ENCODE results near the gene CNIH3.
A peak's percentile ranks its signal among the peaks of the same experiment; 100 is the strongest.

The CNIH3 gene

DNA sequence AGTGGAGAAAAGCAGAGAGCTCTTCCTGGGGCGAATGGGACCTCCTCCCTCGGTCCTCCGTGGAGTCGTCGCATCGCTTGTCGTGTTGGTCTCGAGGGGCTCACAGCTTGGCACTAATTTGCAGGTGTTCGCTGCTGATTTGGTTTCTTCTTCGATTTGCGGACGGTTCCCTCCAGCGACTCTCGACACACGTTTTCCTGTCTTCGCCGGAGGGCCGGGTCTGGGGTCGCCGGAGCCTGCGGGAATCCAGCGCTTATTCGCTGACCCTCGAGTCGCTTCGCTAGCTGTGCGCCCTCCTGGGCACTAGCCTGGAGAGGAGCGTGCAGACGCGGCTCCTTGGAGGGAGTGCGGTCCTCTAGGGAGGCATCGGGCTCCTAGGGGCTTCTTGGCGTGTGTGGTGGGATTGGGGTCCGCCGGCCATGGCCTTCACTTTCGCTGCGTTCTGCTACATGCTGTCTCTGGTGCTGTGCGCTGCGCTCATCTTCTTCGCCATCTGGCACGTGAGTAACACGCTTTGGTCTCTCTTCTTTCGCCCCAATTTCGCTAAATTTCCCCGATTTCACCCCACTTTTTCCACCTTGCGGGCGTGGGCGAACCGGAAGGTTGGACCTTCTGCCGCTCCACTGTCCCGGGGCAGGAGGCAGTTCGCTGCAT, 766 bp downstream of the CNIH3 start:
- DNase-seq = no peak

DNA sequence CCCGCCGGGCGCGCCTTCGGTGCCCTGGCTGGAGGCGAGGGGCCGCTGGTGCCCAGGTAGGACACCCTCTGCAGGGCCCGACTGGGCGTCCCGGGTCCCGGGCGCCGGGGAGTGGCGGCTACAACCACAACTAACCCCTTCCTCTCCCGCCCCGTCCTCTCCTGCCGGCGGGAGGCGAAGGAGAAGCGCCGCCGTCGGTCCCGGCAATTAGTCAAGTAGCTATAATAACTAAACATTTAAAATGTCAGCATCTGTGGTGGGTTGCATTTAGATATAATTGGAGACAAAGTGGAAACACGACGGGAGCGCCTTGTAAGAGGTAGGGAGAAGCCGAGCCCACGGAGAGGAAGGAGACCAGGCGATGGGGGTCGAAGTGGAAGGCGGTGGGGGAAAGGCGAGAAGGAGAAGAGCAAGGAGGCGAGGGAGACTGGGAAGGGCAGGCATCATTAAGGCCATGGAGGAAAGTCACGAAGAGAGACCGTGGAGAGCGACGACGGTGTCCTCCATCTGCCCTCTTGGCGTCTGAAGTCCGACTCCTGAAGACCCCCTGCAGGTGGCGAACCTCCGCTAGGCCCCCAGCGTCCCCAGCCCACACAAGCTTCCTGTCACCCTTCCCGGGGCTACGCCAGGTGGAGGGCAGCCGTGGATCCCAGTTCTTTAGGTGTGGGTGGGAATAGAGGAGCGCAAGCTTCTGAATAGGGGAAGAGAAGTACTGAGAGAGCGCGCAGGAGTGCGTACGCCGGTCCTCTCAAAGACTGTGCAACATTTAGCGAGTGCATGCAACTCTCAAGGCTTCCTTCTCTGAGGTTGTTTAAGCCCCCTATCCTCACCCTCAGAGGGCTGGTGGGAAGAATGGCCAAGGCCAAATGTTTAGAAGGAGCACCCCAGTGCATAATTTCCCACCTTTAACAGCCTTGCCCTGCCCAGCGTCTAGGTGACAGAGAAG, 1.6 kb downstream of the CNIH3 start:
- DNase-seq = no peak

DNA sequence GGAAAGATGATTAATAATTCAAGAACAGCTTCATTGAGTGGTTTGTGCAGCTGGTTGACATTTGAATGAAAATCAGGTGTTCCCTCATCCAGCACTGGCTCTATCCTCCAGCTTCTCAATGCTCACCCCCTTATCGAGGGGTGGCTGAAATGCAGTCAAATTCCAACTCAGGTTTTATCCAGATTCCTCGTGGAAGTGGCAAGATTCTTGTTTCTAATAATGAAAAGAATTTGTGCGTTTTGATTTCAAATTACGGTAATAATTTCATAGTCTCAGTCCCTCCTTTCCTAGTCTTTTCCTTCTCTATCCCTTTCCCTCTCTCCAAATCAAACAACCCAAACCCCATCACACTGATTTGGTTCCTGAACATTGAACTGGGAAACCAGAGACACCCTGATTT, 3.1 kb downstream of the CNIH3 start:
- no peak for DNase-seq

DNA sequence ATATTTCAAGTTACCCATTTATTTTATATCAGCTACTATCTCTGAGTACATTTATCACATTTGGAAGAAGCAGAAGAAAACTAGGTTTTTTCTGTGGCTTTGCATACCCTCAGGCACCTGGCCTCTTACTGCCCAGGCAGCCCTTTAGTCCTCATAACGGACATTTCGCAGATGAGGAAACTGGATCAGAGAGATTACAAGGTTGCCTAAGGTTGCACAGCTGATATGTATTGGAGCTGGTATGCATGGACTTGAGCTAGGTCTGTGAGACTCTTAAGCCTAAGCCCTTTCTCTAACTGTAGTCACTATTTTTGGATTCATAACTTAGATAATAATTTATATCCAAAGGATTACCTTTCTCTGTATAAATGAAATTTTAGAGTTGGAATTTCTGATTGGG, 4.0 kb downstream of the CNIH3 start:
- DNase-seq = no peak

DNA sequence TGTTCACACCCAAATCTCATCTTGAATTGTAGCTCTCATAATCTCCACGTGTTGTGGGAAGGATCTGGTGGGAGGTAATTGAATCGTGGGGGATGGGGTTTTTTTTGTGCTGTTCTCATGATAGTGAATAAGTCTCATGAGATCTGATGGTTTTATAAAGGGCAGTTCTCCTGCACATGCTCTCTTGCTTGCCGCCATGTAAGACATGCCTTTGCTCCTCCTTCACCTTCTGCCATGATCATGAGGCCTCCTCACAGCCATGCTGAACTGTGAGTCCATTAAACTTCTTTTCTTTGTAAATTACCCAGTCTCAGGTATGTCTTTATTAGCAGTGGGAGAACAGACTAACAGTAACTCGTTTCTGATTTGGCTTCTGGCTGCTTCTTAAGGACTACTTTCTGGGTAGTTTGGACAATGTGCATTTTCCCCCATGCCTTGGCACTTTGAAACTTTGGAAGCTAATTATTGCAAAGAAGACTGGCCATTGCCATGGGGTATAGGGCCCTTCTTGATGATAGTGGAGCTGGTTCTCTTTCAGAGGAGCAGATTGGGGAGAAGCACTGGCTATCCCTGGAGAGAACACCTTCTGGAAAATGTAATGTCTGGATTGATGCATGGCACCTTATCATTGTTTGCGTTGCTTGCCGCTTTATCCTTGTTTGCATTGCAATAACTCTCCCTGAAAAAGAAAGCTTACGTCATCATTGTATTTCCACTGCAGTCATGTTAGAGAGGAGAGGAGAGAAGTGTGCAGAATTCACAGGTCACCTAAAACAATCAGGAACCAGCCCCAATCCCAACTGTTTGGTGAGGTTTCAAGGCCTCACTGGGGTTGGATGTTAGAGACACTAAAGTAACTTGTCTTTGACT, 5.9 kb downstream of the CNIH3 start:
- no peak for DNase-seq

DNA sequence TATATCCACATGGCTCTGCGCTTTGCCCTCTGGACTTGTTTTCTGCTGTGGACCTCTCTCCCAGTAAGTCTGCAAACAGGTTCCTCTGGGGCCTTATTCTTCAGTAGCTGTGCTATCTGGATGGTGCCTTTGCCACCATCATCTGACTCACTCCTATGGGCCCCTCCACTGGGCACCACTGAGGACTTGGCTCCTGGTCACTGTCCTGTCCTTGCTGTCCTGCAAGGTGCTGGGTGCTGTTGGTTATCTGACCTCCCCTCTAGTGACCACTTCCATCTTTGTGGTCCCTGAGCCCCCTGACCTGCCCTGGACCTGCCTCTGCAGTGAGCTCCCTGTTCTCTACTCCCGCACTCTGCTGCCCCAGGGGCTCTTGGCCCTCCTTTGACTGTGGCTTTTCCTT, 6.7 kb downstream of the CNIH3 start:
- DNase-seq = no peak

DNA sequence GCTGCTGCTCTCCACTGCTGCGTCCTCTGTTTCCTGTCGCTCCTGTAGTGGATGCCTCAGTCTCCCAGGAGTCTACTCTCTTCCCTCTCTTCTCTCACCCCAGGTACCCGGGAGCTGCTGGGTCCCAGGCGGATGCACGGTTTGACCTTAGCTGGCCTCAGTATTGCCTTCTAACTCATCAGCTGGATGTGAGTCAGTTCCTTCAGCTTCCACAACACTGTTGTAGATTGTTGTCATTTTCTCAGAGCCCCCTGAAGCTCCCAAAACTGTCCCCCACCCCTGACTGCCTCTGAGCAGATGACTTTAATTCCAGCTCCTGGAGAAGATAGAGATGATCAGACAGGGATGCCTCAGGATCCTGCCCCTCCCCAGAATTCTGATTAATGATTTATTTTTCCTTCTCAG, 7.2 kb downstream of the CNIH3 start:
- DNase-seq = no peak

DNA sequence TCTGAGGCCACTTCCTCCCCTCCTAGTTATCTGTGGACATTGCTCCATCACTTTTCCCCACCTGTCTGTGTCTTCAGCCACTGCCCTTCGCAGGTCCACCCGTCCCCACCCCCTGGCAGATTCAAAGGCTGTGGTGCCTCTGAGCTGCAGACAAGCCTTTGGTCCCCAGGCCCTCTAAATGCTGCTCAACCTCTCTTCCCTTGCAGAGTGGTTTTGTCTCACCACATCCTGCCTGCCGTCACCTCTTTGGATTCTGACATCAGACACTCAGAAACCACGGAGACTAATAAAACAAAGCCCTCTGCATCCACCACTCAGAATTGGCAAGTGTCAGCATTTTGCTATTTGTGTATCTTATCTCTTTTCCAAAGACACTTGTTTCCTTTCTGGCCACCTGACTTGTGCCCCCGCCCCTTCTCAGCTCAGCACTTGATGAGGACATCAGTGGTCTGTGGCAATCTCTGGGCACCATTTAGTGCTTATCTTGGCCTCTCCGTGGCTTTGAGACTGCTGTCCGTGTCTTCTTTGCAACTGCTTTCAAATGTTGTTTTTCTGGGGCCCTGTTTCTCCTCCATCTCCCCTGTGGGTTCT, 7.7 kb downstream of the CNIH3 start:
- DNase-seq = peak; percentile 18 to 89 (median 64)

DNA sequence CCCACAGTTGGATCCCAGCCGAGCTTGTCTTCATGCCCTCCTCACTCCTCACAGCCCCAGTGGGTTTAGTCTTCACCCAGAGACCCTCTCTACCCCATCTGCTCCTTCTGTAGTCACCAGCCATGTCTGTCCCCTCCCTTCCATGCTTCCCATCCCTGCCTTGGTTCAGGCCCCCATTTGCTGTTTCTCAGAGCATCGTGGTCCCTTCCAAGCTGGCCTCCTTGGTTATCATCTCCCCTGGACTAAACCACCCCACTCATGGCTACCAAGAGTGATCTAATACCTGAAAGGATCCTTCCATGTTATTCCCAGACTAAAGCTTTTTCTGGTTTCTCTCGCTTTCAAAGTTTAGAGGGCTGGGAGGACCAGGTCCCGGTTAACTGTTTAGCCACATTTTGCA, 8.3 kb downstream of the CNIH3 start:
- no peak for DNase-seq

DNA sequence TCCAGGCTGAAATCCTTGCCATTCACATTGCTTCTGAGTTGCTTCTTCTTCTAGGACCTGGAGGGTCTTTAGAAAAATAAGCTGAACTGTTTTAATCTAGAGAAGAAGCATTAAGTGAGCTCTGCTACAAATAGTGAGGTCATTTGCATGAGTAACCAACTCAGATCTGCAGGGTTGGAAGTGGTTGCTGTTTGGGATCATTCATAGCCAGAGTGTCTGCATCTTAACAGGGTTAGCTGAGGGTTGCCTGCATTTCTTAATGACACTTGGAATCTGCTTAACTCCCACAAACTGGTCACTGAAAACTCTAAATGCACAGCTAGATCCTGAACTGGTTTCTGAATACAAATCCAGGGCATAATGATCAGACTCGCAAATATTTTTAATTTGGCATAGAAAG, 9.9 kb downstream of the CNIH3 start:
- DNase-seq = no peak

DNA sequence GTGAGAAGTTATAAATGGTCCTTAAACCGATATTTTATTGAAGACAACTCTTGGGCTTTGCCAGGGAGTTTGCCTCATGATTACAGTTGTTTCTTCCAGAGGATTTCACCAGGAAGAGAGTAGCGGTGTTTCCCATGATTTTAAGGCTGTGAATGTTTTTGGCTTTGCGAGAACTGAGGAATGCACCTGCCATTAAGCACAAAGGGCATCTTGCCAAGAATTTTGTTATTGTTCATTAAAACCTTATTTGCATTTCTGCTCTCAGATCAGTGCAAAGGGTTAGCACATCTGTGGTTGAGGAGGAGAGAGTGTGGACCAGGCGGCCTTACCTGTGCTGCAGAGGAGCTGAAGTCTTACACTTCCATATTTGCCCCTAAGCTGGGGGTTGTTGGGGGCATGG, 13.8 kb downstream of the CNIH3 start:
- no peak for DNase-seq

DNA sequence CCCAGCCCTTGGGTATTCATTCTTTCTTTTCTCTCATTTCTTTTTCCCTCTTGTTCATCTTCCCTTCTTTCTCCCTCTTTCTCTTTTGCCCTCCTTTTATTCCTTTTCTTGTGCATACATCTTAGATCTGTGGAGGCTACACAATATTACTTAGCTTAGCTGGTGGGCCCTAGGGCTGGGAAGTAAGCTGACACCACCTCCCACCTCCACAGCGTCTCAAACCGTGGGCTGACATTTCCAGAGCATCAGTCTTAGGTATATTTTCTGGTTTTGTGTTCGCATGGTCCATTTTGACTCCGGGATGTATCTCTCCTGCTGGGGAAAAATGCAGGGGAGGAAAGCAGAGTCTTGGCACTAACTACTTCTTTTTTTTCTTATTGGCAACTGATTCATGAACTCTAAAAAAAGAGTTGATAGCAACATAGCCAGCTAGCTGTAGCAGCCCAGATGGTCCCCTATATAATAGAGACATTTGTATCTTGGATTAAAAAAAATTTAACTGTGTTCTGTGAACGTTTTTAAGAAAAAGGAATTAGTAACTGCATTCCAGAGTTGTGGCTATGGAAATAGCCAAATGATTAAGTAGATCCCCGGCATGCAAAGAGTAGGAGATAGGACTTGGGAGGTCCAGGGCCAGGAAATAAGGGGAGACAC, 15.5 kb downstream of the CNIH3 start:
- DNase-seq = no peak

DNA sequence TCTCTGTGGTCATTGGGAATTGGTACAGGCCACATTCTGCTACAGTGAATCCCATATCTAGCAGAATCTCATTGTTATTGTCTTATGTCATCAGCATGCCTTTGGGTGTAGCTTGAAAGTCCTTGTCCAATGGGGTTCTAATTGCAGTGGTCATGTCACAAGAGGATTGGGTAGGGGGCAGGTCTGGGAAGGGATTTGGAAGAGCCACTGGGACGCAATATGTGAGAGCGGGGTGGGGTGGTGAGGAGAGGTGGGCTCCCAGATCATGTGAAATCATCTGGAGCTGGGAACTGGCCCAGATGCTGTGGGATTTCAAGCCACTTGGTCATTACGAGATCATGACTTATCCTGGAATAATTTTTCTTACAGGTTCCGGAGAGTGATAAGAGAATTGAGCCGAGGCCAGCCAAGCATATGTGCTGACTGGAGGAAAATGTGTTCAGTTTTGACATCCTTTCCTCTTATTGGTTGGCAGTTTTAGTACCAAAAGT, 16.3 kb downstream of the CNIH3 start:
- no peak for DNase-seq

DNA sequence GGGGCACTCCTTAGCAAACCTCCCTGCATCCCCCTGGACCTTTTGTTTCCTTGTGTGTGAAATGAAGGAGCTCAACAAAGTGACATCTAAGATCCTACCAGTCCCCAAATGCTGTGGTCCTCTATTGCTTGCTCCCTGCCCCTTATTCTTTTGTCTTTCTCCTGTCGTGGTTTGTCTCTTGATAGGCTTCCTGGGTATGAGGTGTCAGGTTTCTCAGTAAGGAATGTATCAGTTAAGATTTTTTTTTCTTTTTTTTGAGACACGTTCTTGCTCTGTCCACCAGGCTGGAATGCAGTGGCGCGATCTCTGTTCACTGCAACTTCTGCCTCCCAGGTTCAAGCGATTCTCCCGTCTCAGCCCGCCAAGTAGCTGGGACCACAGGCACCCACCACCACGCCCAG, 16.8 kb downstream of the CNIH3 start:
- no peak for DNase-seq

DNA sequence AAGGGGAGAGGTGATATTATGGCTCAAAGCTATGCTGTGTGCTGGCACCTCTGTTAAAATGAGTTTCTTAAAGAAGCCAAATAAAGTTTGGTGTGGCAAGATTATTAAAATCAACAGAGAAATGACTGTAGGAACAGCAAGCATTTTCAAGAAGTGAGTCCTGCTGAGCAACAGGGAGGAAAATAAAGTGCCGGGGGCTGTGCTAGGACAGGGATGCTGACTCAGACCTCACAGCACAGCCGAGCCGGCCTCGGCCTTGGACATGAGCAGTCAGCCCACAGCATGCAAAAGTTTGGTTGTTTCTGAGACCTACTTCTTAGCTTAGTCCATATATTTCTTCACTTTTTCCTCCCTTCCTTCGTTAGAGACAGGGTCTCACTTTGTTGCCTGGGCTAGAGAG, 19.2 kb downstream of the CNIH3 start:
- DNase-seq = no peak

DNA sequence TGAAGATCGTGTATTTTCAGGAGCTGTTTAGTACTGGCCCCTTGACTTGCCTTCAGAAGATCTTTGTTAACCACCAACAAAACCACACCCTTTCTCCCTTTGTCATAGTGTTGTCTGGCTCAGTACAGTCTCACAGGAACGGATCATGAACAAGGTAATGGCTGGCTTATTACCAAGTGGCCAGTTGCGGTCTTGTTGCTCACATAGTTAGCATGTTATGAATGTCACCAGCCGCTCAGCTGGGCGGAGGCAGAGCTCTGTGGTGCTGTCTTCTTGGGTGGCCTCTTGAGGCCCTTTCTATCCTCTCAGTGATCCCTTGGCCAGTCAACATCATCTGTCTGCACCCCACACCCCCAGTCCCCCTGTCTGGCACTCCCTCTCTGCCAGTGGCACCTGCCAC, 21.4 kb downstream of the CNIH3 start:
- no peak for DNase-seq

DNA sequence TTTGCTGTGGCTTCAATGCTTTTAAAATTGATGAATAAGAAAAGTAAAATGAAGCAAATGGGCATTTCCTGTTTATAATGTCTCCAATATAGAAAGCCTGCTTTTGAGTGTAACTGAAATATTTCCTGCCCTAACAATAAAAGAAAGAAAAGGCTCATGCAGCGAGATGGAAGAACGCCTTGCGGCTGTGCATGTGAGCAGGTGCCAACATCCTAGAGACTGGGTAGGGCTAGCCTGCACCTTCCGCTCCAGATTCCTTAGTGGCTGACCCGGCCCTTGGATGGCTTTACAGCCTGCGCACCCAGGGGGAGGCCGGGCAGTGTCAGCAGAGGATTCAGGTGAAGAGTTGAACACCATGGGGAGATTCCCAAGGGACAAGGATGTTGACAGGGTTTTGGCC, 21.8 kb downstream of the CNIH3 start:
- no peak for DNase-seq

DNA sequence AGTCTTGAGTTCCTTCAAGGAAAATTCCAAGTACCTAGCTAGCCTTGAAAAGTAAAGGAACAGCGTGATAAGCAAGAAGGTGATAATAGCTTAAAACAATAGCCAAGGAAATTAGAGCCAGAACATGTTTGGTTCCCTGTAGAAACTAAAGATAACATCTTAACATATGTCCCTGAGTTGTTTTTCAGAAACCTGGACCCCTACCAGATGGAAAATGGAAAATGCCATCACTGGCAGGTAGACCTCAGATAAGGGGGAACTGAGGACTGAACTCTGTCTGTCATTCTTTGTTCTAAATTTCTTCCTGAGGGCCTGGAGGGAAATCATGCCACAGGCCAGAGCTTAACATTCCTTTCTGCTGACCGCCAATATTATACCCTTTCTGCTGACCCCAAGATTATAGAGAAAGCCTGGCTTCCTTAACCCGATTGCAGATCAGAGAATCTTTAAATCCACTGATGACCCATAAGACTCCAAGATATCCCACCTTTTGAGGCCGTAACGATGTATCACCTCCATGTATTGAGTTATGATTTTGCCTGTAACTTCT, 23.4 kb downstream of the CNIH3 start:
- DNase-seq = no peak

DNA sequence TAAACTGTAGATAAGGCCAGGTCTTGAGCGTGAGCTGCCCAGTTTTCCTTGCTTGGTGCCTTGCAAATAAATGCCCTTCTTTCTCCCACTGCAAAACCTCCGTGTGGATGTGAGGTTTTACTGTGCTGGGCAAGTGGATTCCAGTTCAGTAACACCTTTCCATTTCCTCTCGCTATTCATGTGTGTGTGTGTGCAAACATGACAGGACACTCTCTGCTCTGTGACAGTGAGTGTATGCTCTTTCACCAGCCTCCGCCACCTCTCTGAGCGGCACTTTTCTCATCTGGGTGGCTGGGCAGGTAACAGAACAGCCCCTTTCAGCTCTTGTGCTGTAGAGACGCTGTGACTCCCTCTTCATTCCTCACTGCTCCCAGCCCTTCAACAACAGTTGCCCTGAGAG, 23.9 kb downstream of the CNIH3 start:
- no peak for DNase-seq

DNA sequence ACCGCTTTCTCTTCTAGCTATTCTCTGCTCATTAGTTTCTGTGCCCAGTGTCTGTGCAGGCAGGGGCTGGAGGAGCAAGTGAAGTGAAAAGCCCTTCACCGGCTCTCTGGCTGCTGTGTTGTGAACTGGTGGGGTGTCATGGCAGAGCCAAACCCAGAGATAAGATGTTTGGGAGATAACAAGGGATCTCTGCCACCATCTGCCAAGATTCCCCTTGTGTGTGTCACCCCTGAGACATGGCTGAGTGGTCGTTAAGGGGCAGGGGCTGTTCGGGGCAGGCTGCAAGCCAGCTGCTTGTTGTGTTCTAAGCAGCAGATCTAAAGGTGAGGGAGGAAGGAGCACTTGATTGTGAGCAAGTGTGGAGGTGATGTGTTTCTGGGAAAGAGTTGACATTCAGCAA, 24.5 kb downstream of the CNIH3 start:
- no peak for DNase-seq

DNA sequence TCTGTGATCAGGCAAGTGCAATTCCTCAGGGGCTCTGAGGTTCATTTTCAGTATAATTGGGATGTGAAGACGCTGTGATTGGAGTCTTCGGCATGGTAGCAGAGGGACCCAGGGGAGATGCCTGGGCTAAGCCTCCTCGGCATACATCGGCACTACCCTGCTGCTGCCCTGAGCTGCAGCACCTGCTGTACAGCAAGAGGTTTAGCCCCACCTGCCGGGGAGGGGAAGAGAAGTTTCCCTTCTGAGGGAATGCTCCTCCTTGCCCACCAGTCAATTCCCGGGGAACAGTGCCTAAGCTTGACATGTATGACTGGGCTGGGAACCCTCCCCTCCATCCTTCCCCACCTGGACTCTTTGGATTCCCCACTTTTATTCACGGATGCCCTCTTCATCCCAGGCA, 24.9 kb downstream of the CNIH3 start:
- no peak for DNase-seq

DNA sequence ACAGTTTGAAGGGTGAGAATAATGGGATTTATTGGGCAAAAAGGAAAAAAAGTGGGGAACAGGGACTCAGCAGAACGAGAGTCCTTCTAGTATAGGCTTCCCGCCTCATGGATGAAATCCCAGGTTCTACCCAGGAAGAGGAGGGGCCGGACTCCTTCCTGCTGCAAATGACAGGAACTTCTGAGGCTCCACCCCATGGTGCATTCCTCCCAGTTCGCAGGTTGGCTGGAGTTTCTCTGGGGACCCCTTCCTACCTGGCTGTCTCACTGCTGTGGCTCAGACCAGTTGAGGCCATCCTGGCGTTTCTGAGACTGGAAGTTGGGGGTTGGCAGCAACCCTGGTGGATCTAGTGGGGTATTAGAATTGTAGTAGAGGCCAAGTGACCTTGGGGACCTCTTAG, 27.5 kb downstream of the CNIH3 start:
- no peak for DNase-seq

Measured in stimulated activated naive CD4-positive, alpha-beta T cell (primary cell).